ENCODE measurements around the gene STK4.

DNA sequence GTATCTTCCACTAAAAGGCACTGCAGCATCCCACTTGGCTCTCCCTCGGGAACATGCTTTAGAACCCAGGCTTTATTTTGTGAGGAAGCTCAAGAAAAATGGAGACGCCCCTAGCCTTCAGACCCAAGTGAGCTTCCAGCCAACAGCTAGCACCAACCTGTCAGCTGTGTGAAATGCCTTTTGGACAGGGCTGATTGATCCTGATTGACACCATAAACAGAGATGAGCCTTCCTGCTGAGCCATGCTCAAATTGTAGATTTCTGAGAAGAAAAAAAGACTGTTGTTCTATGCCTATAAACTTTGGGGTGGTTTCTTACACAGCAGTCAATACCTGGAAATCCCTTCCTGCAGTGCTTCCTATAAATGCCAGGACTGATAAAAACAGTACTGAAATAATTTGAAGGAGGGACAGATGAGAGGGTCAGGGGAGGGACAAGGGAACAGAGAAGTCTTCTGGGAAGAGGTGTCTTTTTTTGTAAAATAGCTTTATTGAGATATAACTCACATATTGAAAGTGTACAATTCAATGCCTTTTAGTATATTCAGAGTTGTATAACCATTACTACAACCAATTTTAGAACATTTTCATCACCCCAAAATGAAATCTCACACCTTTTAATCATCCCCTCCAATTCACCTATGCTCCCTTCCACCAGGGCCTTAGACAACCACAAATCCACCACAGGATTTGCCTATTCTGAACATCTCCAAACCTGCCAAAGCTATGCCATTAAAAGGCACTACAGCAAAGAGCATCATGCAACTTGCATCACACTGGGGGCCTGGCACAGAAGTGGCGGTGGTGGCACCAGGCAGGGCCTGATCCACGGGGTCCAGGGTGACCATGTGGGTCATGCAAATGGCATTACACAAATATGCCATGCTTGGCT, 2.7 kb upstream of the STK4 start:
- TF ChIP-seq POLR2A (IDR thresholded peaks at IDR 0.05; ENCODE audit: low read depth, low read length) (no peak), PAX5 (IDR thresholded peaks at IDR 0.05; ENCODE audit: insufficient read depth, low read length, severe bottlenecking) (no peak), POLR2AphosphoS5 (IDR thresholded peaks at IDR 0.05; ENCODE audit: low read depth, low read length) (no peak)
